ENCODE results near the gene SV2C. TPM values are rescaled to one million over a fixed set of nuclear protein-coding genes. Genes with fewer than 3 reads are reported as not detected.

The SV2C gene
- total RNA-seq, 4 donors from 2014 or later: 0.06 to 0.36 (median 0.13) TPM

DNA sequence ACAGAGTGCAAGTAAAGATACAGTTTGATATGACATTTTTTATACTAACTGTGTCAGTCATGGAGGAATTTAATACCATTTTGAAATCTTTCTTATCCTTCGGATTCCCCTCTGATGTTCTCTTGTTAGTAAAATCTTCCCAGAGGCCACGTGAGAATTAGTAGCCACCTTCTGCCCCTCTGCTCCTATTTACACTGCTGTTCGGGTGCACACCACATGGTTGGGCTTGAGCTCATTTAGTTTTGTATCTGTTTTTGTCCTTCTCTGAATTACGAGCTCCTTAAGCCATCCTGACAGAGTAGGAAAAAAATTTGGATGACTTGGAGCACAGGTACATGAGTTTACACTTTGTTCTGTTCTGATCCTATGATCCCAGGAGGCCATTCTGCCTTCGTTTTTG lies 109.7 kb downstream of the SV2C start:
- TF ChIP-seq, protein P1, sequence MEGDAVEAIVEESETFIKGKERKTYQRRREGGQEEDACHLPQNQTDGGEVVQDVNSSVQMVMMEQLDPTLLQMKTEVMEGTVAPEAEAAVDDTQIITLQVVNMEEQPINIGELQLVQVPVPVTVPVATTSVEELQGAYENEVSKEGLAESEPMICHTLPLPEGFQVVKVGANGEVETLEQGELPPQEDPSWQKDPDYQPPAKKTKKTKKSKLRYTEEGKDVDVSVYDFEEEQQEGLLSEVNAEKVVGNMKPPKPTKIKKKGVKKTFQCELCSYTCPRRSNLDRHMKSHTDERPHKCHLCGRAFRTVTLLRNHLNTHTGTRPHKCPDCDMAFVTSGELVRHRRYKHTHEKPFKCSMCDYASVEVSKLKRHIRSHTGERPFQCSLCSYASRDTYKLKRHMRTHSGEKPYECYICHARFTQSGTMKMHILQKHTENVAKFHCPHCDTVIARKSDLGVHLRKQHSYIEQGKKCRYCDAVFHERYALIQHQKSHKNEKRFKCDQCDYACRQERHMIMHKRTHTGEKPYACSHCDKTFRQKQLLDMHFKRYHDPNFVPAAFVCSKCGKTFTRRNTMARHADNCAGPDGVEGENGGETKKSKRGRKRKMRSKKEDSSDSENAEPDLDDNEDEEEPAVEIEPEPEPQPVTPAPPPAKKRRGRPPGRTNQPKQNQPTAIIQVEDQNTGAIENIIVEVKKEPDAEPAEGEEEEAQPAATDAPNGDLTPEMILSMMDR (IDR thresholded peaks at IDR 0.05): no peak
- no peak for DNase-seq (ENCODE audit: low spot score)
- ATAC-seq (ENCODE audit: low FRiP score): no peak

GRCh38 chr5:76193635-76194034 lies 110.5 kb downstream of the SV2C start:
- TF ChIP-seq, protein P1 (IDR thresholded peaks at IDR 0.05): no peak
- no peak for ATAC-seq (ENCODE audit: low FRiP score)
- DNase-seq (ENCODE audit: low spot score): no peak

GRCh38 chr5:76194340-76194739 lies 111.2 kb downstream of the SV2C start:
- ATAC-seq (ENCODE audit: low FRiP score) (no peak), DNase-seq (ENCODE audit: low spot score) (no peak)
- TF ChIP-seq, protein P1 (IDR thresholded peaks at IDR 0.05): no peak

- ATAC-seq (ENCODE audit: low FRiP score) (no peak), DNase-seq (ENCODE audit: low spot score) (no peak)
- TF ChIP-seq, protein P1 (IDR thresholded peaks at IDR 0.05): no peak
Measured at GRCh38 chr5:76196457-76196856, 113.3 kb downstream of the SV2C start.

- DNase-seq (ENCODE audit: low spot score) (no peak), ATAC-seq (ENCODE audit: low FRiP score) (no peak)
- TF ChIP-seq, protein P1 (IDR thresholded peaks at IDR 0.05): no peak
Measured at GRCh38 chr5:76196886-76197489, 113.8 kb downstream of the SV2C start.

DNA sequence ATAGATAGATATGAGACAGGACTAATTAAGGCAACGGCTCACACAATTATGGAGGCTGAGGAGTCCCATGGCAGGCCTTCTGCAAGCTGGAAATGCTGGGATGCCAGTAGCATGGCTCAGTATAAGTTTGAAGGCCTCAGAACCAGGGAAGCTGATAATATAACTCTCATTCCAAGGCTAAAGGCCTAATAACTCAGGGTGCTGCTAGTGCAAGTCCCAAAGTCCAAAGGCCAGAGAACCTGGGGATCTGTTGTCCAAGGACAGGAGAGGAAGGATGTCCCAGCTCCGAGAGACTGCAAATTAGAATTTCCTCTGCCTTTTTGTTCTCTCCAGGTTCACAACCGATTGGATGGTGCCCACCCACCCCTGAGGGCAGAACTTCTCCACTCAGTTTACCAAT lies 114.5 kb downstream of the SV2C start:
- no peak for DNase-seq (ENCODE audit: low spot score)
- TF ChIP-seq, protein P1 (IDR thresholded peaks at IDR 0.05): no peak
- ATAC-seq (ENCODE audit: low FRiP score): no peak
